GM12878 (cell line): ENCODE results near the gene SRA1. TPM values are rescaled to one million over a fixed set of nuclear protein-coding genes. Genes with fewer than 3 reads are reported as not detected.

Experiments used
- ATAC-seq: fragments of 200-7000 bp; cut with Tn5 transposase; 3 replicates; pipeline ENCODE4 v1.9.1; 2020; ENCODE audit warnings: mild to moderate bottlenecking, moderate library complexity
- BruUV-seq: library from RNA; stranded (reverse); fragments of 400-500 nt; replicated peaks from 2 replicates; lab custom pipeline; 2021; lab: Mats Ljungman, UMichigan
- CTCF ChIA-PET: fragments of 300-600 bp; sonication (Branson Sonifier 250); formaldehyde crosslinking; extraction: SDS; loops from one replicate; lab custom pipeline; 2021; ENCODE audit warnings: inconsistent platforms; lab: Yijun Ruan, JAX
- POLR2A ChIA-PET: fragments of 350-600 bp; formaldehyde crosslinking; extraction: SDS; loops from one replicate; lab custom pipeline; 2021; ENCODE audit warnings: inconsistent platforms; lab: Charles Lee
- RAD21 ChIA-PET: fragments of 300-600 bp; sonication (Branson Sonifier 250); formaldehyde crosslinking; loops from one replicate; lab custom pipeline; 2023; ENCODE audit warnings: antibody characterized with exemption; ENCODE audit not compliant: unreplicated experiment; lab: Charles Lee
- SMC1A ChIA-PET: fragments of 300-600 bp; sonication (Branson Sonifier 250); formaldehyde crosslinking; loops from one replicate; lab custom pipeline; 2023; ENCODE audit not compliant: unreplicated experiment, uncharacterized antibody; lab: Charles Lee
- DNase-seq: peaks from one replicate; pipeline ENCODE4 v3.0.0-alpha.2; 2011; ENCODE audit warnings: low read depth, low spot score
- FAIRE-seq: peaks from 3 replicates; lab custom pipeline; 2011; peaks lifted over from hg19 to GRCh38; lab: Jason Lieb, UNC
- H2AFZ ChIP-seq: 2 replicates; pipeline ENCODE4 v1.6.0; 2011; ENCODE audit warnings: low read depth, low read length, control low read depth; ENCODE audit not compliant: control insufficient read depth
- H3K27ac ChIP-seq: 2 replicates; pipeline ENCODE4 v1.5.1; 2011; ENCODE audit warnings: control low read depth; ENCODE audit not compliant: control insufficient read depth, insufficient read depth
- H3K27me3 ChIP-seq, 2 experiments: replicated peaks in 1 of 2; 2 replicates each; pipeline versions ENCODE4 v1.6.0 to v1.6.1; 2011; ENCODE audit warnings: low read length in 1 of 2; ENCODE audit not compliant: control insufficient read depth in 2 of 2, insufficient read depth in 2 of 2
- H3K36me3 ChIP-seq, 2 experiments: 2 replicates each; pipeline ENCODE4 v1.5.1; 2011; ENCODE audit warnings: low read length in 1 of 2; ENCODE audit not compliant: control insufficient read depth in 2 of 2, insufficient read depth in 2 of 2
- H3K4me1 ChIP-seq: 2 replicates; pipeline ENCODE4 v1.6.1; 2011; ENCODE audit warnings: mild to moderate bottlenecking, low read length, moderate library complexity, mixed read lengths; ENCODE audit not compliant: control insufficient read depth, insufficient read depth
- H3K4me2 ChIP-seq: 2 replicates; pipeline ENCODE4 v1.6.0; 2011; ENCODE audit warnings: control low read depth; ENCODE audit not compliant: control insufficient read depth, insufficient read depth
- H3K4me3 ChIP-seq: fragments of 200-600 bp; sonication (generic); 2 replicates; pipeline ENCODE4 v1.5.1; 2016
- H3K79me2 ChIP-seq: 2 replicates; pipeline ENCODE4 v1.6.0; 2011; ENCODE audit warnings: low read length; ENCODE audit not compliant: control insufficient read depth, insufficient read depth
- H3K9ac ChIP-seq: 2 replicates; pipeline ENCODE4 v1.8.0; 2011; ENCODE audit warnings: low read length, control low read depth, mixed read lengths; ENCODE audit not compliant: control insufficient read depth, insufficient read depth
- H3K9me3 ChIP-seq: replicated peaks from 3 replicates; pipeline ENCODE4 v1.5.1; 2011; ENCODE audit warnings: mild to moderate bottlenecking, low read length; ENCODE audit not compliant: control insufficient read depth, insufficient read depth
- H4K20me1 ChIP-seq: 2 replicates; pipeline ENCODE4 v1.6.0; 2011; ENCODE audit not compliant: control insufficient read depth, insufficient read depth
- CEBPB ChIP-seq, 2 experiments: fragments of 150-350 bp in 1 of 2; IDR thresholded peaks; 2 replicates each; pipeline ENCODE4 v1.6.1; 2012 to 2014; ENCODE audit warnings: low read depth in 2 of 2, low read length in 2 of 2, borderline replicate concordance in 1 of 2, inconsistent platforms in 1 of 2
- EED ChIP-seq: sonication (generic); IDR thresholded peaks from 2 replicates; pipeline ENCODE4 v1.6.1; 2016; ENCODE audit warnings: antibody characterized with exemption, low read depth
- ESRRA ChIP-seq: IDR thresholded peaks from 2 replicates; pipeline ENCODE4 v1.6.1; 2012; ENCODE audit warnings: mild to moderate bottlenecking, low read length, improper control_type of control experiment
- KAT2A ChIP-seq: conservative IDR thresholded peaks from 2 replicates; pipeline ENCODE4 v1.6.1; 2011; ENCODE audit warnings: low read depth, low read length; ENCODE audit not compliant: control insufficient read depth
- MEF2B ChIP-seq: fragments of 450-650 bp; IDR thresholded peaks from 2 replicates; pipeline ENCODE4 v1.6.1; 2018; ENCODE audit warnings: mild to moderate bottlenecking, moderate library complexity; ENCODE audit not compliant: partially characterized antibody, poor library complexity, severe bottlenecking
- NR2F1 ChIP-seq: fragments of 450-650 bp; conservative IDR thresholded peaks from 2 replicates; pipeline ENCODE4 v1.6.1; 2017; ENCODE audit warnings: mild to moderate bottlenecking
- POLR2A ChIP-seq: IDR thresholded peaks from 2 replicates; pipeline ENCODE4 v1.6.1; 2011; ENCODE audit warnings: low read depth, mild to moderate bottlenecking, low read length
- RAD21 ChIP-seq: IDR thresholded peaks from 2 replicates; pipeline ENCODE4 v1.6.1; 2011; ENCODE audit warnings: mild to moderate bottlenecking, low read depth, low read length, moderate library complexity; ENCODE audit not compliant: insufficient read depth
- RFX5 ChIP-seq: IDR thresholded peaks from 2 replicates; pipeline ENCODE4 v1.6.1; 2011; ENCODE audit warnings: low read depth, low read length, improper control_type of control experiment
- SMARCA5 ChIP-seq: fragments of 450-650 bp; IDR thresholded peaks from 2 replicates; pipeline ENCODE4 v1.6.1; 2017; ENCODE audit warnings: mild to moderate bottlenecking
- SP1 ChIP-seq: IDR thresholded peaks from one replicate; pipeline ENCODE4 v1.6.1; 2011; ENCODE audit warnings: low read depth, low read length
- TAF1 ChIP-seq: IDR thresholded peaks from 2 replicates; pipeline ENCODE4 v1.6.1; 2011; ENCODE audit warnings: mild to moderate bottlenecking, low read depth, low read length, borderline replicate concordance
- ZNF274 ChIP-seq: IDR thresholded peaks from one replicate; pipeline ENCODE4 v1.8.0; 2011; ENCODE audit not compliant: insufficient read length, insufficient read depth
- WGBS: methylation state at CpG from one replicate; pipeline ENCODE4 v1.1.6; 2016; ENCODE audit warnings: low lambda C conversion rate; ENCODE audit not compliant: insufficient replicate concordance, insufficient coverage; ENCODE audit errors: missing lambda C conversion rate; 5-methylcytosine and 5-hydroxymethylcytosine counted together
- in situ Hi-C: fragments of 300-500 bp; cut with MboI; formaldehyde crosslinking; loops from 9 replicates; pipeline ENCODE4 v1.14.3; 2018; ENCODE audit warnings: mixed read lengths
- intact Hi-C: fragments of 100-400 bp; cut with micrococcal nuclease; formaldehyde crosslinking; loops from one replicate; pipeline ENCODE4 v1.14.2; 2022; ENCODE audit not compliant: unreplicated experiment
- polyA plus RNA-seq, 11 experiments: library from polyadenylated mRNA; depleted of rRNA in 4 of 11; unstranded in 6 of 11; stranded (reverse) in 5 of 11; fragments of >200 nt; fragmentation: Nextera tagmentation in 4 of 11; fragmentation: Illumina TruSeq in 1 of 11; extraction: Ambion mirVana in 4 of 11; extraction: Trizol in 1 of 11; gene quantifications; 1 replicate in 1 of 11; 2 replicates in 10 of 11; pipeline versions ENCODE4 v1.2.1 to v1.2.3, GENCODE V29; 2011 to 2016; ENCODE audit warnings: inconsistent platforms in 2 of 11, missing spikeins in 2 of 11, low read depth in 1 of 11
- total RNA-seq, 4 experiments: library from RNA; depleted of rRNA in 3 of 4; stranded (reverse); fragments of >200 nt in 3 of 4; fragmentation: Illumina TruSeq in 1 of 4; extraction: Trizol in 1 of 4; gene quantifications; 2 replicates each; pipeline versions ENCODE4 v1.2.1 to v1.2.3, GENCODE V29; 2013 to 2021
- TF ChIP-seq, protein P1 (sequence below): IDR thresholded peaks from 2 replicates; pipeline ENCODE4 v1.6.1; 2011; ENCODE audit warnings: low read depth, mild to moderate bottlenecking, low read length, moderate library complexity, borderline replicate concordance; ENCODE audit errors: extremely low read depth

Gene SRA1
- total and polyA plus RNA-seq, 10 of the 15 experiments (the other 5 are each of a cell fraction or from before 2014, with no cell fraction given) = 35.3 to 127 (median 56.1) TPM

DNA sequence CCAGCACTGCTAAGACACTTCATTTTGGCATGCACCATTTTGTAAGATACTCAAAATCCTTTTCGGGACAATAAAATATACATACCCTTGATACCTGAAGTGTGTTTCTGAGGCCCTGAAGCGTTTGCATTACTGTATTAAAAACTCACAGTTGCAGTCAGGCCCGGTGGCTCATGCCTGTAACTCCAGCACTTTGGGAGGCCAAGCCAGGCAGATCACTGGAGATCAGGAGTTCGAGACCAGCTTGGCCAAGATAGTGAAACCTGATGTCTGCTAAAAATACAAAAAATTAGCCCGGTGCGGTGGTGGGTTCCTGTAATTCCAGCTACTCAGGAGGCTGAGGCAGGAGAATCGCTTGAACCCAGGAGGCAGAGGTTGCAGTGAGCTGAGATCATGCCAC, 12.3 kb downstream of the SRA1 start (continued):
- TF ChIP-seq SMARCA5 = no peak
- TF ChIP-seq CEBPB (IDR thresholded peaks at IDR 0.05; ENCODE audit: borderline replicate concordance in 1 of 2, low read depth in 2 of 2, low read length in 2 of 2) = no peak

DNA sequence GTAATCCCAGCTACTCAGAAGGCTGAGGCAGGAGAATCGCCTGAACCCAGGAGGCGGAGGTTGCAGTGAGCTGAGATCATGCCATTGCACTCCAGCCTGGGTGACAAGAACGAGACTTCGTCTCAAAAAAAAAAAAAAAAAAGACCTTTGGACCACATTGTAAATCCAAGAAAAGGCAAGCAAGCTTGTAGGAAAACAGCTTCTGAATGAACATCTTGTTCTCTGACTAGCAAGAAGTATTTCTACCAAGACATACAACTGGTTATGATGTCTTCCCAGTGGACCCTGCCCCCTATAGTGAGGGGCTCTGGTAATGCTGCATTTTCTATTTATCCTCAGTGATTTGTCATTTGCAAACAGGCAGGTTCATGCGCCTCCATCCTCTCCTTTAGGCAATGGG, 14.3 kb downstream of the SRA1 start:
- no peaks in the 10 kb centered on the region for H4K20me1 ChIP-seq
- ATAC-seq = no peak
- ChIA-PET CTCF (no interaction called here), RAD21 (no interaction called here), POLR2A (interaction anchor here (0.6 to 1.0 kb wide), 2 partner anchors 12 to 288 kb away, joined by 3 to 5 read pairs; no protein-coding TSS in a partner anchor), SMC1A (interaction anchor here (1.6 kb wide), 1 partner anchor 10 kb away, joined by 5 read pairs; no protein-coding TSS in a partner anchor)
- no peak overlapping the region for H3K9ac ChIP-seq
- no peak overlapping the region for H2AFZ ChIP-seq
- H3K4me2 ChIP-seq = no peak overlapping the region
- H3K27ac ChIP-seq = no peak overlapping the region
- H3K4me1 ChIP-seq = peaks cover 9% of the 10 kb centered on the region
- H3K4me3 ChIP-seq = no peak overlapping the region
- DNase-seq = no peak
- WGBS = 98% methylated on average over 3 of the region's 5 CpGs
- H3K27me3 ChIP-seq = no peaks in the 10 kb centered on the region
- no TSS peak for BruUV-seq
- H3K79me2 ChIP-seq = no peaks in the 10 kb centered on the region
- TF ChIP-seq ZNF274 (no peak), MEF2B (no peak), POLR2A (no peak)
- no peak for FAIRE-seq
- intact Hi-C loops = no loop called here
- in situ Hi-C loops = no loop called here
- H3K36me3 ChIP-seq = peaks cover 5 to 16% of the 10 kb centered on the region in 2 experiments
- no peaks in the 10 kb centered on the region for H3K9me3 ChIP-seq

DNA sequence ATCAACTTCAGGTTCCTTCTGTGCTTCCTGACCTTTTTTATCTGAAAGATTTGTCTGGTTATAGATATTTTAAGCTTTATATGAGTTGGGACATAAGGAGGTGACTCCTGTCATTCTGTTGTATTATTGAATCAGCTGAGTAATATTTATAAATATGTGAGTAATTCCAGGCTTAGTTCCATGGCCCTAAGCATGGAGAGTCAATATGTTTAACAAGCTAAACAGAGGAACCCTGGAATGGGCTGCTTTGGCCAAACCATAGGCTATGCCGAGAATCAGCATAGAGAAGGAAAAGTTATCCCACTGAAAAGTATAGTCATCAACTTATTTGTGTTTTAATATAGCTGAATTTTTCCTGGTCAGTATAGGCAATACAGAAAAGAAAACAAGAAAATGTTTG, 17.0 kb downstream of the SRA1 start:
- ATAC-seq (no peak), FAIRE-seq (no peak), DNase-seq (no peak)
- Histone ChIP-seq H3K4me2 (no peak overlapping the region), H3K9ac (no peak overlapping the region), H3K9me3 (no peaks in the 10 kb centered on the region), H3K4me3 (no peak overlapping the region), H2AFZ (no peak overlapping the region), H3K36me3 (peaks cover 5 to 35% of the 10 kb centered on the region in 2 experiments), H3K27ac (no peak overlapping the region), H4K20me1 (no peaks in the 10 kb centered on the region), H3K79me2 (no peaks in the 10 kb centered on the region), H3K27me3 (no peaks in the 10 kb centered on the region), H3K4me1 (no peaks in the 10 kb centered on the region; the same call in 1 of the 2 replicates)
- intact Hi-C loops = no loop called here
- in situ Hi-C loops = no loop called here
- ChIA-PET CTCF (interaction anchor here (0.6 to 1.0 kb wide), 3 partner anchors 10 to 100 kb away, joined by 3 read pairs; partner anchors contain the start of gene TMCO6), RAD21 (no interaction called here), POLR2A (no interaction called here), SMC1A (interaction anchor here (1.0 to 1.1 kb wide), 2 partner anchors 13 to 82 kb away, joined by 4 to 5 read pairs; no protein-coding TSS in a partner anchor)
- TF ChIP-seq RAD21 = no peak
- no peak for TF ChIP-seq NR2F1
- no peak for TF ChIP-seq RFX5
- TF ChIP-seq, protein P1, sequence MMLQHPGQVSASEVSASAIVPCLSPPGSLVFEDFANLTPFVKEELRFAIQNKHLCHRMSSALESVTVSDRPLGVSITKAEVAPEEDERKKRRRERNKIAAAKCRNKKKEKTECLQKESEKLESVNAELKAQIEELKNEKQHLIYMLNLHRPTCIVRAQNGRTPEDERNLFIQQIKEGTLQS = no peak
- no peak for TF ChIP-seq SP1
- no peak for TF ChIP-seq EED
- TF ChIP-seq CEBPB (IDR thresholded peaks at IDR 0.05; ENCODE audit: borderline replicate concordance in 1 of 2, low read depth in 2 of 2, low read length in 2 of 2) = no peak
- no peak for TF ChIP-seq ZNF274
- no peak for TF ChIP-seq TAF1
- no peak for TF ChIP-seq ESRRA
- no peak for TF ChIP-seq KAT2A
- WGBS = 100% methylated on average over 1 of the region's 1 CpG
- no TSS peak for BruUV-seq
